H9 (cell line): ENCODE data around the gene SLC44A1. TPM values are rescaled to one million over a fixed set of nuclear protein-coding genes. Genes with fewer than 3 reads are reported as not detected.

ENCODE experiments used
- DNase-seq: peaks from one replicate; pipeline ENCODE4 v3.0.0-alpha.2; 2017
- H2AFZ ChIP-seq: one replicate; pipeline ENCODE4 v1.6.1; 2013; ENCODE audit warnings: mild to moderate bottlenecking, low read length, control low read depth, moderate library complexity
- H2AK5ac ChIP-seq: 2 replicates; pipeline ENCODE4 v1.6.1; 2013; ENCODE audit warnings: low read length, control low read depth, mixed read lengths; ENCODE audit not compliant: insufficient read length
- H2BK120ac ChIP-seq: one replicate; pipeline ENCODE4 v1.6.1; 2013; ENCODE audit warnings: low read depth, mild to moderate bottlenecking, low read length, control low read depth, inconsistent platforms; ENCODE audit not compliant: poor library complexity, severe bottlenecking
- H2BK12ac ChIP-seq: 2 replicates; pipeline ENCODE4 v1.6.1; 2013; ENCODE audit warnings: low read length, control low read depth, mixed read lengths, low read depth; ENCODE audit not compliant: insufficient read length
- H2BK15ac ChIP-seq: 2 replicates; pipeline ENCODE4 v1.6.1; 2013; ENCODE audit warnings: low read depth, low read length, control low read depth
- H2BK20ac ChIP-seq: one replicate; pipeline ENCODE4 v1.6.1; 2013; ENCODE audit warnings: low read depth, mild to moderate bottlenecking, low read length, control low read depth, inconsistent platforms; ENCODE audit not compliant: poor library complexity, severe bottlenecking
- H2BK5ac ChIP-seq: 2 replicates; pipeline ENCODE4 v1.6.1; 2013; ENCODE audit warnings: low read length, control low read depth, mixed read lengths; ENCODE audit not compliant: insufficient read length
- H3K14ac ChIP-seq: 2 replicates; pipeline ENCODE4 v1.6.1; 2013; ENCODE audit warnings: low read length, control low read depth; ENCODE audit not compliant: insufficient read depth
- H3K18ac ChIP-seq: 2 replicates; pipeline ENCODE4 v1.6.1; 2013; ENCODE audit warnings: low read depth, mild to moderate bottlenecking, mixed read lengths, low read length, control low read depth; ENCODE audit not compliant: insufficient read length
- H3K23ac ChIP-seq: 2 replicates; pipeline ENCODE4 v1.6.1; 2013; ENCODE audit warnings: low read length, control low read depth, mixed read lengths, low read depth; ENCODE audit not compliant: insufficient read length
- H3K23me2 ChIP-seq: 2 replicates; pipeline ENCODE4 v1.6.1; 2013; ENCODE audit warnings: low read depth, mild to moderate bottlenecking, mixed read lengths, low read length, control low read depth; ENCODE audit not compliant: insufficient read length, poor library complexity, severe bottlenecking
- H3K27ac ChIP-seq: 2 replicates; pipeline ENCODE4 v1.5.1; 2013; ENCODE audit warnings: low read length, control low read depth, mixed read lengths, low read depth; ENCODE audit not compliant: insufficient read length
- H3K27me3 ChIP-seq: 2 replicates; pipeline ENCODE4 v1.6.1; 2013; ENCODE audit warnings: low read length, control low read depth, inconsistent platforms; ENCODE audit not compliant: insufficient read depth
- H3K4ac ChIP-seq: 2 replicates; pipeline ENCODE4 v1.6.1; 2013; ENCODE audit warnings: low read depth, mild to moderate bottlenecking, control low read depth, inconsistent platforms, low read length, moderate library complexity
- H3K4me1 ChIP-seq: 2 replicates; pipeline ENCODE4 v1.6.1; 2013; ENCODE audit warnings: low read length, control low read depth, inconsistent platforms; ENCODE audit not compliant: insufficient read depth
- H3K4me2 ChIP-seq: 2 replicates; pipeline ENCODE4 v1.6.1; 2013; ENCODE audit warnings: low read length, control low read depth, mixed read lengths; ENCODE audit not compliant: insufficient read length, insufficient read depth
- H3K56ac ChIP-seq: 2 replicates; pipeline ENCODE4 v1.6.1; 2013; ENCODE audit warnings: low read depth, mild to moderate bottlenecking, mixed read lengths, low read length, control low read depth; ENCODE audit not compliant: insufficient read length
- H3K79me1 ChIP-seq: 2 replicates; pipeline ENCODE4 v1.6.1; 2013; ENCODE audit warnings: low read depth, mild to moderate bottlenecking, moderate library complexity, low read length, control low read depth, inconsistent platforms; ENCODE audit not compliant: insufficient read depth, poor library complexity, severe bottlenecking
- H3K79me2 ChIP-seq: 2 replicates; pipeline ENCODE4 v1.6.1; 2013; ENCODE audit warnings: low read length, control low read depth, inconsistent platforms; ENCODE audit not compliant: insufficient read depth
- H3K9ac ChIP-seq: 2 replicates; pipeline ENCODE4 v1.6.1; 2013; ENCODE audit warnings: low read length, control low read depth, mixed read lengths; ENCODE audit not compliant: insufficient read length; ENCODE audit errors: extremely low read depth
- H3K9me3 ChIP-seq: one replicate; pipeline ENCODE4 v1.6.1; 2013; ENCODE audit warnings: low read depth, low read length, inconsistent platforms; ENCODE audit not compliant: control insufficient read depth
- H3T11ph ChIP-seq: one replicate; pipeline ENCODE4 v1.6.1; 2013; ENCODE audit warnings: mild to moderate bottlenecking, low read length, control low read depth, inconsistent platforms
- H4K20me1 ChIP-seq: one replicate; pipeline ENCODE4 v1.6.1; 2013; ENCODE audit not compliant: control insufficient read depth, insufficient read length, insufficient read depth
- H4K5ac ChIP-seq: 2 replicates; pipeline ENCODE4 v1.6.1; 2013; ENCODE audit warnings: low read depth, mild to moderate bottlenecking, mixed read lengths, low read length, control low read depth; ENCODE audit not compliant: insufficient read length
- H4K8ac ChIP-seq: replicated peaks from 2 replicates; pipeline ENCODE4 v1.6.1; 2013; ENCODE audit warnings: low read length, control low read depth, mixed read lengths, low read depth; ENCODE audit not compliant: insufficient read length
- H4K91ac ChIP-seq: 2 replicates; pipeline ENCODE4 v1.6.1; 2013; ENCODE audit warnings: low read depth, mild to moderate bottlenecking, moderate library complexity, mixed read lengths, low read length, control low read depth; ENCODE audit not compliant: insufficient read length
- H3K27ac Mint-ChIP-seq, 3 experiments: 2 replicates in 2 of 3; 3 replicates in 1 of 3; pipeline ENCODE4 v1.8.0; 2020 to 2021; ENCODE audit warnings: mixed read lengths in 3 of 3, mild to moderate bottlenecking in 1 of 3, moderate library complexity in 1 of 3
- H3K27me3 Mint-ChIP-seq: 2 replicates; pipeline ENCODE4 v1.8.0; 2021; ENCODE audit warnings: low read depth, mild to moderate bottlenecking, moderate library complexity, mixed read lengths
- H3K36me3 Mint-ChIP-seq, 3 experiments: 2 replicates in 2 of 3; 3 replicates in 1 of 3; pipeline ENCODE4 v1.8.0; 2020 to 2021; ENCODE audit warnings: low read depth in 3 of 3, mixed read lengths in 3 of 3; ENCODE audit not compliant: insufficient read depth in 1 of 3
- H3K4me1 Mint-ChIP-seq, 2 experiments: 2 replicates each; pipeline ENCODE4 v1.8.0; 2020; ENCODE audit warnings: mixed read lengths in 2 of 2
- H3K4me3 Mint-ChIP-seq, 2 experiments: 2 replicates in 1 of 2; 3 replicates in 1 of 2; pipeline ENCODE4 v1.8.0; 2020 to 2021; ENCODE audit warnings: mild to moderate bottlenecking in 2 of 2, mixed read lengths in 2 of 2, moderate library complexity in 1 of 2
- H3K9me3 Mint-ChIP-seq, 2 experiments: 2 replicates in 1 of 2; 3 replicates in 1 of 2; pipeline ENCODE4 v1.8.0; 2020; ENCODE audit warnings: mild to moderate bottlenecking in 2 of 2, mixed read lengths in 2 of 2, moderate library complexity in 1 of 2
- CTCF ChIP-seq: fragments of 200-600 bp; sonication (generic); conservative IDR thresholded peaks from 3 replicates; pipeline ENCODE4 v1.8.0; 2021; ENCODE audit warnings: antibody characterized with exemption, mild to moderate bottlenecking
- WGBS: extraction: QIAGEN DNeasy Blood & Tissue Kit; methylation state at CpG from one replicate; pipeline ENCODE4 v1.1.7; 2013; ENCODE audit warnings: missing lambda C conversion rate, low lambda C conversion rate, mixed read lengths; ENCODE audit not compliant: insufficient read length; ENCODE audit errors: extremely low coverage; 5-methylcytosine and 5-hydroxymethylcytosine counted together
- total RNA-seq: library from RNA; stranded (reverse); gene quantifications from 2 replicates; pipeline ENCODE4 v1.2.1, GENCODE V29; 2021

SLC44A1 gene
- total RNA-seq, 1 experiment from 2014 or later = 60.7 TPM

- TF ChIP-seq CTCF = no peak
- H3K4ac ChIP-seq = no peak overlapping the region
- H3K27me3 Mint-ChIP-seq = no peaks in the 10 kb centered on the region
- H3K56ac ChIP-seq = no peak overlapping the region
- no peaks in the 10 kb centered on the region for H3K79me1 ChIP-seq
- peak overlapping the region; percentile 24 to 39; a peak in 4 of 5 replicates for H3K4me3 Mint-ChIP-seq
- no peak overlapping the region for H2BK5ac ChIP-seq
- H2BK120ac ChIP-seq = no peak overlapping the region
- no peak overlapping the region for H3K14ac ChIP-seq
- no peaks in the 10 kb centered on the region for H3K23me2 ChIP-seq
- H2BK12ac ChIP-seq = no peak overlapping the region
- peaks cover 58 to 71% of the 10 kb centered on the region in 2 experiments for H3K4me1 Mint-ChIP-seq
- H3K79me2 ChIP-seq = no peaks in the 10 kb centered on the region
- no peak overlapping the region for H3K23ac ChIP-seq
- H3K27me3 ChIP-seq = no peaks in the 10 kb centered on the region
- peaks cover 2% of the 10 kb centered on the region; the same call in 1 of the 2 replicates for H3K4me1 ChIP-seq
- no peak overlapping the region for H3K18ac ChIP-seq
- no peak for DNase-seq
- WGBS = no CpG with 5 or more reads among the region's 6 CpGs
- H3K27ac ChIP-seq = peak overlapping the region; percentile 41
- no peak overlapping the region for H2BK15ac ChIP-seq
- peak overlapping the region; percentile 27 for H3K4me2 ChIP-seq
- no peak overlapping the region for H4K5ac ChIP-seq
- no peak overlapping the region for H3T11ph ChIP-seq
- no peak overlapping the region for H4K91ac ChIP-seq
- no peak overlapping the region for H2AK5ac ChIP-seq
- no peak overlapping the region for H3K9ac ChIP-seq
- peaks cover 0 to 17% (median 0%) of the 10 kb centered on the region in 3 experiments; a peak in 3 of 7 replicates for H3K36me3 Mint-ChIP-seq
- no peaks in the 10 kb centered on the region for H3K9me3 ChIP-seq
- no peak overlapping the region for H2AFZ ChIP-seq
- no peaks in the 10 kb centered on the region for H4K20me1 ChIP-seq
- no peak overlapping the region for H2BK20ac ChIP-seq
- peak overlapping the region; percentile 84 to 97 (median 88); a peak in 6 of 7 replicates for H3K27ac Mint-ChIP-seq
- H4K8ac ChIP-seq = no peak overlapping the region
- H3K9me3 Mint-ChIP-seq = no peaks in the 10 kb centered on the region
Observed at GRCh38 chr9:105389796-105390195, 145.3 kb downstream of the SLC44A1 start.
